Testis (tissue), 3 donors: ENCODE results near the gene GAA. TPM values are rescaled to one million over a fixed set of nuclear protein-coding genes. Genes with fewer than 3 reads are reported as not detected.

Experiments used
- DNase-seq: peaks from one replicate; pipeline ENCODE4 v3.0.0-alpha.2; 2019
- H3K27ac ChIP-seq, 2 donors: fragments of 200-600 bp; sonication (generic); one replicate each; pipeline ENCODE4 v1.5.1; 2019
- H3K27me3 ChIP-seq: fragments of 200-600 bp; sonication (generic); one replicate; pipeline ENCODE4 v1.5.1; 2019
- H3K36me3 ChIP-seq: fragments of 200-600 bp; sonication (generic); one replicate; pipeline ENCODE4 v1.5.1; 2017; ENCODE audit warnings: low read depth; ENCODE audit errors: missing control alignments
- H3K4me1 ChIP-seq: fragments of 200-600 bp; sonication (generic); one replicate; pipeline ENCODE4 v1.5.1; 2019
- H3K4me3 ChIP-seq, 2 donors: fragments of 200-600 bp; sonication (generic); one replicate each; pipeline ENCODE4 v1.5.1; 2017 to 2019
- H3K9me3 ChIP-seq: fragments of 200-600 bp; sonication (generic); one replicate; pipeline ENCODE4 v1.5.1; 2017
- CTCF ChIP-seq, 3 experiments: fragments of 450-650 bp in 2 of 3; fragments of 200-600 bp in 1 of 3; sonication (generic) in 1 of 3; IDR thresholded peaks; one replicate each; pipeline ENCODE4 v1.5.1; 2016 to 2019; ENCODE audit warnings: antibody characterized with exemption in 3 of 3, mild to moderate bottlenecking in 2 of 3, moderate library complexity in 1 of 3
- POLR2A ChIP-seq: fragments of 450-650 bp; IDR thresholded peaks from one replicate; pipeline ENCODE4 v1.6.1; 2017; ENCODE audit warnings: antibody characterized with exemption, mild to moderate bottlenecking, moderate library complexity
- WGBS, 2 donors: methylation state at CpG; one replicate each; pipeline ENCODE4 v1.1.5; 2018; 5-methylcytosine and 5-hydroxymethylcytosine counted together
- intact Hi-C: fragments of 100-400 bp; cut with DNase I; formaldehyde crosslinking; loops from one replicate; pipeline ENCODE4 v1.15.1; 2023; ENCODE audit warnings: low total_unique reads
- polyA plus RNA-seq: library from polyadenylated mRNA; stranded (reverse); fragments of 350-450 nt; fragmentation: Illumina TruSeq; extraction: RNeasy Lipid Tissue Mini Kit (QIAGEN cat#74804); gene quantifications from one replicate; pipeline ENCODE4 v1.2.3, GENCODE V29; 2014; ENCODE audit warnings: low read depth, low replicate concordance; ENCODE audit not compliant: insufficient read depth
- total RNA-seq, 2 donors: library from RNA; depleted of rRNA; stranded (reverse); fragments of >200 nt; gene quantifications; one replicate each; pipeline ENCODE4 v1.2.3, GENCODE V29; 2016

GAA gene
- total and polyA plus RNA-seq, 3 donors from 2014 or later: 155 to 190 (median 166) TPM

- WGBS, 2 donors: 89 to 95% methylated on average over 28 of the region's 28 CpGs
- H3K9me3 ChIP-seq: no peaks in the 10 kb centered on the region
- intact Hi-C loops: no loop called here
- no peaks in the 10 kb centered on the region for H3K4me1 ChIP-seq
- TF ChIP-seq POLR2A (no peak), CTCF (IDR thresholded peaks at IDR 0.05) (no peak)
- H3K27ac ChIP-seq: no peak overlapping the region
- H3K27me3 ChIP-seq: no peaks in the 10 kb centered on the region
- H3K36me3 ChIP-seq: no peaks in the 10 kb centered on the region
- DNase-seq: no peak
- H3K4me3 ChIP-seq: no peak overlapping the region
These were observed 42.9 kb upstream of the GAA start for GRCh38 chr17:80058311-80058955.

GRCh38 chr17:80060644-80061043 lies 40.7 kb upstream of the GAA start:
- Histone ChIP-seq H3K4me1 (no peaks in the 10 kb centered on the region), H3K4me3 (no peak overlapping the region), H3K27me3 (no peaks in the 10 kb centered on the region), H3K9me3 (no peaks in the 10 kb centered on the region), H3K27ac (no peak overlapping the region), H3K36me3 (no peaks in the 10 kb centered on the region)
- WGBS, 2 donors: 58 to 63% methylated on average over 4 of the region's 4 CpGs
- intact Hi-C loops: no loop called here
- TF ChIP-seq CTCF (IDR thresholded peaks at IDR 0.05): no peak
- no peak for TF ChIP-seq POLR2A
- no peak for DNase-seq

GRCh38 chr17:80061421-80061820 lies 40.0 kb upstream of the GAA start:
- Histone ChIP-seq H3K4me3 (no peak overlapping the region), H3K36me3 (no peaks in the 10 kb centered on the region), H3K4me1 (no peaks in the 10 kb centered on the region), H3K27ac (no peak overlapping the region), H3K9me3 (no peaks in the 10 kb centered on the region), H3K27me3 (no peaks in the 10 kb centered on the region)
- intact Hi-C loops: no loop called here
- 94% methylated on average over 12 of the region's 12 CpGs for WGBS, 2 donors
- TF ChIP-seq CTCF (IDR thresholded peaks at IDR 0.05) (no peak), POLR2A (no peak)
- DNase-seq: no peak

GRCh38 chr17:80063830-80064585 lies 37.4 kb upstream of the GAA start:
- Histone ChIP-seq H3K27me3 (no peaks in the 10 kb centered on the region), H3K36me3 (no peaks in the 10 kb centered on the region), H3K27ac (peak overlapping the region in 1 of 2 donors; percentile 52), H3K4me3 (no peak overlapping the region), H3K4me1 (peaks cover 14% of the 10 kb centered on the region), H3K9me3 (no peaks in the 10 kb centered on the region)
- intact Hi-C loops: no loop called here
- DNase-seq: peak; percentile 20
- TF ChIP-seq CTCF (IDR thresholded peaks at IDR 0.05) (no peak), POLR2A (no peak)
- WGBS, 2 donors: 43 to 80% methylated on average over 16 to 27 of the region's 27 CpGs
